GM18502 (cell line): ENCODE data around the gene SLC43A2.
"Not testable (repeated sequence)": the region's sequence is repeated elsewhere in the genome, so short reads cannot be mapped to it uniquely, and the experiment has no call there.

ENCODE experiments used
- ATAC-seq: cut with Tn5 transposase; IDR thresholded peaks from one replicate; pipeline ENCODE4 v1.9.1; 2021; ENCODE audit warnings: mild to moderate bottlenecking; ENCODE audit not compliant: unreplicated experiment, poor library complexity

Gene SLC43A2

GRCh38 chr17:1568950-1569810 is 59.5 kb downstream of the SLC43A2 start:
- ATAC-seq: no peak

GRCh38 chr17:1566505-1567199 is 62.0 kb downstream of the SLC43A2 start:
- ATAC-seq: peak; percentile 41

- ATAC-seq: no peak
These were observed 62.8 kb downstream of the SLC43A2 start for GRCh38 chr17:1565877-1566276.

- no peak for ATAC-seq
These were observed 64.6 kb downstream of the SLC43A2 start for GRCh38 chr17:1563786-1564613.

GRCh38 chr17:1563471-1563785 is 65.2 kb downstream of the SLC43A2 start:
- not testable (repeated sequence) for ATAC-seq

- peak; percentile 39 for ATAC-seq
These were observed 66.4 kb downstream of the SLC43A2 start for GRCh38 chr17:1562176-1562643.

GRCh38 chr17:1561420-1562175 is 67.0 kb downstream of the SLC43A2 start:
- ATAC-seq: peak; percentile 18

- ATAC-seq: no peak
These were observed 67.7 kb downstream of the SLC43A2 start for GRCh38 chr17:1560858-1561355.

- ATAC-seq: no peak
These were observed 68.4 kb downstream of the SLC43A2 start for GRCh38 chr17:1560101-1560857.

- ATAC-seq: no peak
These were observed 69.3 kb downstream of the SLC43A2 start for GRCh38 chr17:1559047-1560043.

- no peak for ATAC-seq
These were observed 70.2 kb downstream of the SLC43A2 start for GRCh38 chr17:1558401-1558800.

- no peak for ATAC-seq
These were observed 71.1 kb downstream of the SLC43A2 start for GRCh38 chr17:1557355-1558095.

GRCh38 chr17:1555651-1556471 is 72.8 kb downstream of the SLC43A2 start:
- no peak for ATAC-seq

GRCh38 chr17:1554751-1555540 is 73.7 kb downstream of the SLC43A2 start:
- ATAC-seq: no peak

GRCh38 chr17:1553354-1554266 is 75.0 kb downstream of the SLC43A2 start:
- ATAC-seq: no peak
